Hepatocyte (in vitro differentiated cells): ENCODE results near the gene FKBP6. TPM values are rescaled to one million over a fixed set of nuclear protein-coding genes. Genes with fewer than 3 reads are reported as not detected.
A peak's percentile ranks its signal among the peaks of the same experiment; 100 is the strongest.
"Not testable (repeated sequence)": the region's sequence is repeated elsewhere in the genome, so short reads cannot be mapped to it uniquely, and the experiment has no call there.

Experiments
- DNase-seq: peaks from one replicate; pipeline ENCODE4 v3.0.0-alpha.2; 2016; ENCODE audit warnings: low spot score
- H2AFZ ChIP-seq: fragments of 200-600 bp; sonication (generic); 2 replicates; pipeline ENCODE4 v1.6.0; 2016; ENCODE audit warnings: antibody characterized with exemption, mild to moderate bottlenecking
- H3K27ac ChIP-seq: fragments of 200-600 bp; sonication (generic); 2 replicates; pipeline ENCODE4 v1.5.1; 2016; ENCODE audit warnings: mild to moderate bottlenecking
- H3K27me3 ChIP-seq: fragments of 200-600 bp; sonication (generic); 2 replicates; pipeline ENCODE4 v1.6.1; 2016
- H3K36me3 ChIP-seq: fragments of 200-600 bp; sonication (generic); replicated peaks from 2 replicates; pipeline ENCODE4 v1.5.1; 2016; ENCODE audit warnings: low read depth; ENCODE audit not compliant: insufficient read depth
- H3K4me1 ChIP-seq: fragments of 200-600 bp; sonication (generic); 2 replicates; pipeline ENCODE4 v1.5.1; 2016; ENCODE audit warnings: mild to moderate bottlenecking, moderate library complexity; ENCODE audit not compliant: insufficient read depth
- H3K4me2 ChIP-seq: fragments of 200-600 bp; sonication (generic); 2 replicates; pipeline ENCODE4 v1.6.0; 2016
- H3K4me3 ChIP-seq: fragments of 200-600 bp; sonication (generic); 2 replicates; pipeline ENCODE4 v1.5.1; 2016; ENCODE audit warnings: mild to moderate bottlenecking
- H3K79me2 ChIP-seq: fragments of 200-600 bp; sonication (generic); 2 replicates; pipeline ENCODE4 v1.6.0; 2017; ENCODE audit warnings: mild to moderate bottlenecking
- H3K9me2 ChIP-seq: fragments of 200-600 bp; sonication (generic); replicated peaks from 2 replicates; pipeline ENCODE4 v1.6.0; 2017; ENCODE audit warnings: mild to moderate bottlenecking; ENCODE audit not compliant: insufficient read depth
- H3K9me3 ChIP-seq: fragments of 200-600 bp; sonication (generic); 2 replicates; pipeline ENCODE4 v1.5.1; 2016; ENCODE audit warnings: low read depth, mild to moderate bottlenecking
- H4K20me1 ChIP-seq: fragments of 200-600 bp; sonication (generic); 2 replicates; pipeline ENCODE4 v1.6.0; 2016; ENCODE audit warnings: mild to moderate bottlenecking; ENCODE audit not compliant: insufficient read depth, poor library complexity, severe bottlenecking
- EZH2 ChIP-seq: fragments of 200-600 bp; sonication (generic); IDR thresholded peaks from 2 replicates; pipeline ENCODE4 v1.6.1; 2016; ENCODE audit warnings: antibody characterized with exemption, mild to moderate bottlenecking, borderline replicate concordance
- EZH2phosphoT487 ChIP-seq: fragments of 200-600 bp; sonication (generic); IDR thresholded peaks from one replicate; pipeline ENCODE4 v1.6.1; 2018; ENCODE audit warnings: antibody characterized with exemption, mild to moderate bottlenecking, low read depth, moderate library complexity; ENCODE audit not compliant: unreplicated experiment, severe bottlenecking
- WGBS: methylation state at CpG from one replicate; pipeline ENCODE4 v1.1.6; 2016; ENCODE audit warnings: low lambda C conversion rate; ENCODE audit errors: missing lambda C conversion rate; 5-methylcytosine and 5-hydroxymethylcytosine counted together
- polyA plus RNA-seq: library from polyadenylated mRNA; unstranded; fragments of >200 nt; fragmentation: Nextera tagmentation; extraction: Ambion mirVana; gene quantifications from 2 replicates; pipeline ENCODE4 v1.2.1, GENCODE V29; 2016
- total RNA-seq: library from RNA; depleted of rRNA; stranded (reverse); fragments of >200 nt; gene quantifications from 2 replicates; pipeline ENCODE4 v1.2.3, GENCODE V29; 2014
- TF ChIP-seq, protein P1 (sequence below): fragments of 200-600 bp; sonication (generic); IDR thresholded peaks from 2 replicates; pipeline ENCODE4 v1.5.1; 2016; ENCODE audit warnings: antibody characterized with exemption, mild to moderate bottlenecking; ENCODE audit not compliant: poor library complexity

Gene FKBP6
- total and polyA plus RNA-seq, 2 experiments from 2014 or later = 0.17 TPM; not detected in 1

DNA sequence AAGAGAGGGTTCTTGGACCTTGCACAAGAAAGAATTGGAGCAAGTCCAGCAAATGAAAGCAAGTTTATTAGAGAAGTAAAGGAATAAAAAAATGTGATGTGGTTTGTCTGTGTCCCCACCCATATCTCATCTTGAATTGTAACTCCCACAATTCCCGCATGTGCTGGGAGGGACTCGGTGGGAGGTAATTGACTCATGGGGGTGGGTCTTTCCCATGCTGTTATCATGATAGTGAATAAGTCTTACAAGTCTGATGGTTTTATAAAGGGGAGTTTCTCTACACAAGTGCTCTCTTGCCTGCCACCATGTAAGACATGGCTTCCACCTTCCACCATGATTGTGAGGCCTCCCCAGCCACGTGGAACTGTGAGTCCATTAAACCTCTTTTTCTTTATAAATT, 66.5 kb downstream of the FKBP6 start:
- Histone ChIP-seq H3K27me3 (no peaks in the 10 kb centered on the region), H3K9me2 (no peaks in the 10 kb centered on the region), H3K4me1 (no peaks in the 10 kb centered on the region), H3K4me2 (no peak overlapping the region), H3K27ac (no peak overlapping the region), H4K20me1 (no peaks in the 10 kb centered on the region), H3K4me3 (no peak overlapping the region), H2AFZ (no peak overlapping the region), H3K9me3 (no peaks in the 10 kb centered on the region), H3K79me2 (no peaks in the 10 kb centered on the region), H3K36me3 (no peaks in the 10 kb centered on the region)
- TF ChIP-seq EZH2phosphoT487 (no peak), EZH2 (no peak)
- TF ChIP-seq, protein P1, sequence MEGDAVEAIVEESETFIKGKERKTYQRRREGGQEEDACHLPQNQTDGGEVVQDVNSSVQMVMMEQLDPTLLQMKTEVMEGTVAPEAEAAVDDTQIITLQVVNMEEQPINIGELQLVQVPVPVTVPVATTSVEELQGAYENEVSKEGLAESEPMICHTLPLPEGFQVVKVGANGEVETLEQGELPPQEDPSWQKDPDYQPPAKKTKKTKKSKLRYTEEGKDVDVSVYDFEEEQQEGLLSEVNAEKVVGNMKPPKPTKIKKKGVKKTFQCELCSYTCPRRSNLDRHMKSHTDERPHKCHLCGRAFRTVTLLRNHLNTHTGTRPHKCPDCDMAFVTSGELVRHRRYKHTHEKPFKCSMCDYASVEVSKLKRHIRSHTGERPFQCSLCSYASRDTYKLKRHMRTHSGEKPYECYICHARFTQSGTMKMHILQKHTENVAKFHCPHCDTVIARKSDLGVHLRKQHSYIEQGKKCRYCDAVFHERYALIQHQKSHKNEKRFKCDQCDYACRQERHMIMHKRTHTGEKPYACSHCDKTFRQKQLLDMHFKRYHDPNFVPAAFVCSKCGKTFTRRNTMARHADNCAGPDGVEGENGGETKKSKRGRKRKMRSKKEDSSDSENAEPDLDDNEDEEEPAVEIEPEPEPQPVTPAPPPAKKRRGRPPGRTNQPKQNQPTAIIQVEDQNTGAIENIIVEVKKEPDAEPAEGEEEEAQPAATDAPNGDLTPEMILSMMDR = no peak
- 73% methylated on average over 3 of the region's 3 CpGs for WGBS
- no peak for DNase-seq

GRCh38 chr7:73395538-73396503, 67.9 kb downstream of the FKBP6 start:
- H3K27ac ChIP-seq = no peak overlapping the region
- no peak overlapping the region for H3K4me2 ChIP-seq
- H3K9me2 ChIP-seq = no peaks in the 10 kb centered on the region
- H2AFZ ChIP-seq = no peak overlapping the region
- H3K79me2 ChIP-seq = no peaks in the 10 kb centered on the region
- H3K27me3 ChIP-seq = no peaks in the 10 kb centered on the region
- no peaks in the 10 kb centered on the region for H3K4me1 ChIP-seq
- DNase-seq = no peak
- H3K4me3 ChIP-seq = no peak overlapping the region
- no peaks in the 10 kb centered on the region for H4K20me1 ChIP-seq
- no peaks in the 10 kb centered on the region for H3K9me3 ChIP-seq
- WGBS = 85% methylated on average over 21 of the region's 21 CpGs
- TF ChIP-seq, protein P1 = no peak
- no peak for TF ChIP-seq EZH2
- TF ChIP-seq EZH2phosphoT487 = no peak
- no peaks in the 10 kb centered on the region for H3K36me3 ChIP-seq

GRCh38 chr7:73397521-73398281, 69.7 kb downstream of the FKBP6 start:
- H3K27me3 ChIP-seq = no peaks in the 10 kb centered on the region
- TF ChIP-seq, protein P1 = no peak
- TF ChIP-seq EZH2 (no peak), EZH2phosphoT487 (no peak)
- peak; percentile 21 for DNase-seq
- H3K4me3 ChIP-seq = no peak overlapping the region
- no peak overlapping the region for H3K27ac ChIP-seq
- H3K4me1 ChIP-seq = no peaks in the 10 kb centered on the region
- H3K4me2 ChIP-seq = peak overlapping the region; percentile 15
- no peaks in the 10 kb centered on the region for H4K20me1 ChIP-seq
- H3K79me2 ChIP-seq = no peaks in the 10 kb centered on the region
- no peaks in the 10 kb centered on the region for H3K9me2 ChIP-seq
- no peaks in the 10 kb centered on the region for H3K36me3 ChIP-seq
- H2AFZ ChIP-seq = no peak overlapping the region
- no peaks in the 10 kb centered on the region for H3K9me3 ChIP-seq
- 49% methylated on average over 12 of the region's 14 CpGs for WGBS

- not testable (repeated sequence) for H3K79me2 ChIP-seq, H3K27me3 ChIP-seq, H4K20me1 ChIP-seq, H3K9me2 ChIP-seq, H2AFZ ChIP-seq, H3K4me2 ChIP-seq, H3K4me3 ChIP-seq, H3K36me3 ChIP-seq, H3K27ac ChIP-seq, H3K4me1 ChIP-seq, H3K9me3 ChIP-seq
- peak; percentile 48 for DNase-seq
- 85% methylated on average over 19 of the region's 19 CpGs for WGBS
Observed at GRCh38 chr7:73399185-73400050, 71.5 kb downstream of the FKBP6 start.

- H3K27ac ChIP-seq, H3K4me1 ChIP-seq, H3K79me2 ChIP-seq, H3K4me3 ChIP-seq, DNase-seq, H3K27me3 ChIP-seq, H2AFZ ChIP-seq, H3K4me2 ChIP-seq, H3K9me2 ChIP-seq, H4K20me1 ChIP-seq, H3K9me3 ChIP-seq, H3K36me3 ChIP-seq: not testable (repeated sequence)
- 98% methylated on average over 3 of the region's 3 CpGs for WGBS
Observed at GRCh38 chr7:73404860-73405259, 76.9 kb downstream of the FKBP6 start.
